CD4-positive, alpha-beta memory T cell (primary cell): ENCODE measurements around the gene CDCA8. TPM values are rescaled to one million over a fixed set of nuclear protein-coding genes. Genes with fewer than 3 reads are reported as not detected.

ENCODE experiments used
- CTCF ChIA-PET: fragments of 350-600 bp; sonication (Branson Sonifier 250); formaldehyde crosslinking; loops from one replicate; lab custom pipeline; 2021; ENCODE audit warnings: inconsistent platforms; ENCODE audit not compliant: partially characterized antibody; lab: Charles Lee
- POLR2A ChIA-PET: fragments of 350-600 bp; sonication (Branson Sonifier 250); formaldehyde crosslinking; loops from one replicate; lab custom pipeline; 2021; ENCODE audit not compliant: partially characterized antibody; lab: Charles Lee
- DNase-seq, 5 donors: peaks; one replicate each; pipeline versions ENCODE4 v3.0.0 to v3.0.0-alpha.2; 2020 to 2022; ENCODE audit warnings: mixed read lengths in 1 of 5
- H3K27ac ChIP-seq: one replicate; pipeline ENCODE4 v1.7.0; 2013; ENCODE audit warnings: low read depth, low read length
- H3K27me3 ChIP-seq: 2 replicates; pipeline ENCODE4 v1.7.0; 2013; ENCODE audit warnings: mild to moderate bottlenecking, low read length, moderate library complexity; ENCODE audit not compliant: insufficient read depth
- H3K36me3 ChIP-seq: 2 replicates; pipeline ENCODE4 v1.7.0; 2013; ENCODE audit warnings: mild to moderate bottlenecking, low read length, moderate library complexity; ENCODE audit not compliant: insufficient read depth
- H3K4me1 ChIP-seq: 2 replicates; pipeline ENCODE4 v1.7.0; 2013; ENCODE audit warnings: mild to moderate bottlenecking, low read length, moderate library complexity; ENCODE audit not compliant: insufficient read depth
- H3K4me3 ChIP-seq, 2 donors: one replicate each; pipeline ENCODE4 v1.7.0; 2013; ENCODE audit warnings: low read length in 2 of 2, mild to moderate bottlenecking in 1 of 2
- H3K9me3 ChIP-seq, 2 donors: one replicate each; pipeline ENCODE4 v1.7.0; 2013; ENCODE audit warnings: low read length in 2 of 2, control low read depth in 1 of 2; ENCODE audit not compliant: control insufficient read depth in 1 of 2
- H3K27ac Mint-ChIP-seq, 7 donors: one replicate each; pipeline ENCODE4 v1.8.0; 2020 to 2021; ENCODE audit warnings: mixed read lengths in 7 of 7, mild to moderate bottlenecking in 6 of 7, inconsistent platforms in 3 of 7, moderate library complexity in 3 of 7
- H3K27me3 Mint-ChIP-seq, 2 donors: one replicate each; pipeline ENCODE4 v1.8.0; 2020 to 2021; ENCODE audit warnings: mixed read lengths in 2 of 2
- H3K36me3 Mint-ChIP-seq, 2 donors: one replicate each; pipeline ENCODE4 v1.8.0; 2020 to 2021; ENCODE audit warnings: mixed read lengths in 2 of 2, inconsistent platforms in 1 of 2, mild to moderate bottlenecking in 1 of 2
- H3K4me1 Mint-ChIP-seq, 4 donors: one replicate each; pipeline ENCODE4 v1.8.0; 2020 to 2021; ENCODE audit warnings: mixed read lengths in 4 of 4, mild to moderate bottlenecking in 1 of 4
- H3K4me3 Mint-ChIP-seq, 8 donors: one replicate each; pipeline ENCODE4 v1.8.0; 2020 to 2021; ENCODE audit warnings: mixed read lengths in 8 of 8, mild to moderate bottlenecking in 7 of 8, moderate library complexity in 6 of 8, inconsistent platforms in 3 of 8
- H3K9me3 Mint-ChIP-seq, 8 donors: one replicate each; pipeline ENCODE4 v1.8.0; 2020 to 2021; ENCODE audit warnings: mixed read lengths in 8 of 8, mild to moderate bottlenecking in 5 of 8, inconsistent platforms in 3 of 8, moderate library complexity in 1 of 8
- intact Hi-C: fragments of 100-400 bp; cut with micrococcal nuclease; formaldehyde crosslinking; loops from one replicate; pipeline ENCODE4 v1.15.1; 2023
- polyA plus RNA-seq, 2 donors: library from polyadenylated mRNA; unstranded; fragments of 300-500 nt; fragmentation: Illumina TruSeq; gene quantifications; one replicate each; pipeline ENCODE4 v1.2.3, GENCODE V29; 2021
- total RNA-seq, 2 experiments: library from RNA; stranded (reverse); gene quantifications; one replicate each; pipeline ENCODE4 v1.2.3, GENCODE V29; 2021

CDCA8 gene
- total and polyA plus RNA-seq, 4 experiments from 2014 or later: 0.61 to 2.7 (median 1.3) TPM

GRCh38 chr1:37705399-37705798 lies 13.1 kb downstream of the CDCA8 start:
- Histone ChIP-seq H3K27me3 (no peaks in the 10 kb centered on the region), H3K27ac (no peak overlapping the region), H3K4me1 (no peaks in the 10 kb centered on the region), H3K36me3 (peaks cover 8% of the 10 kb centered on the region), H3K4me3 (no peak overlapping the region), H3K9me3 (no peaks in the 10 kb centered on the region)
- Mint-ChIP-seq H3K36me3 (peaks cover 2 to 3% of the 10 kb centered on the region in 2 donors), H3K27ac (peak overlapping the region in 1 of 7 donors; percentile 29), H3K27me3 (no peaks in the 10 kb centered on the region), H3K4me1 (no peaks in the 10 kb centered on the region), H3K9me3 (peaks cover 0 to 2% (median 0%) of the 10 kb centered on the region in 8 donors), H3K4me3 (no peak overlapping the region)
- ChIA-PET CTCF (no interaction called here), POLR2A (no interaction called here)
- no peak for DNase-seq
- intact Hi-C loops: no loop called here

- Histone ChIP-seq H3K27ac (no peak overlapping the region), H3K4me3 (no peak overlapping the region), H3K4me1 (no peaks in the 10 kb centered on the region), H3K27me3 (no peaks in the 10 kb centered on the region), H3K9me3 (no peaks in the 10 kb centered on the region), H3K36me3 (peaks cover 8% of the 10 kb centered on the region)
- DNase-seq: no peak
- ChIA-PET POLR2A (no interaction called here), CTCF (interaction anchor here (1.3 kb wide), 1 partner anchor 9 kb away, joined by 3 read pairs; no protein-coding TSS in a partner anchor)
- H3K36me3 Mint-ChIP-seq: peaks cover 2 to 3% of the 10 kb centered on the region in 2 donors
- peaks cover 0 to 1% (median 0%) of the 10 kb centered on the region in 8 donors for H3K9me3 Mint-ChIP-seq
- H3K27me3 Mint-ChIP-seq: no peaks in the 10 kb centered on the region
- H3K4me3 Mint-ChIP-seq: no peak overlapping the region
- no peaks in the 10 kb centered on the region for H3K4me1 Mint-ChIP-seq
- intact Hi-C loops: no loop called here
- no peak overlapping the region for H3K27ac Mint-ChIP-seq
Measured at GRCh38 chr1:37708471-37708870, 16.2 kb downstream of the CDCA8 start.

- Histone ChIP-seq H3K27me3 (no peaks in the 10 kb centered on the region), H3K9me3 (no peaks in the 10 kb centered on the region), H3K4me3 (no peak overlapping the region), H3K36me3 (no peaks in the 10 kb centered on the region), H3K27ac (no peak overlapping the region), H3K4me1 (no peaks in the 10 kb centered on the region)
- ChIA-PET CTCF (no interaction called here), POLR2A (no interaction called here)
- H3K4me3 Mint-ChIP-seq: no peak overlapping the region
- no peak overlapping the region for H3K27ac Mint-ChIP-seq
- no peaks in the 10 kb centered on the region for H3K36me3 Mint-ChIP-seq
- no peaks in the 10 kb centered on the region for H3K9me3 Mint-ChIP-seq
- peaks cover 2% of the 10 kb centered on the region in 2 donors for H3K27me3 Mint-ChIP-seq
- no peaks in the 10 kb centered on the region for H3K4me1 Mint-ChIP-seq
- no peak for DNase-seq
- intact Hi-C loops: no loop called here
Measured at GRCh38 chr1:37714226-37714625, 21.9 kb downstream of the CDCA8 start.

GRCh38 chr1:37714689-37715088 lies 22.4 kb downstream of the CDCA8 start:
- Histone ChIP-seq H3K36me3 (no peaks in the 10 kb centered on the region), H3K9me3 (no peaks in the 10 kb centered on the region), H3K27me3 (no peaks in the 10 kb centered on the region), H3K4me1 (no peaks in the 10 kb centered on the region), H3K4me3 (no peak overlapping the region), H3K27ac (no peak overlapping the region)
- CTCF ChIA-PET: no interaction called here
- Mint-ChIP-seq H3K9me3 (no peaks in the 10 kb centered on the region), H3K36me3 (no peaks in the 10 kb centered on the region), H3K4me1 (no peaks in the 10 kb centered on the region), H3K4me3 (no peak overlapping the region), H3K27ac (peak overlapping the region in 1 of 7 donors; percentile 30), H3K27me3 (peaks cover 2% of the 10 kb centered on the region in 2 donors)
- no peak for DNase-seq
- POLR2A ChIA-PET: no interaction called here
- intact Hi-C loops: no loop called here

- H3K27me3 ChIP-seq: no peaks in the 10 kb centered on the region
- Mint-ChIP-seq H3K4me1 (no peaks in the 10 kb centered on the region), H3K27me3 (peaks cover 2% of the 10 kb centered on the region in 2 donors), H3K27ac (no peak overlapping the region), H3K4me3 (no peak overlapping the region), H3K36me3 (no peaks in the 10 kb centered on the region), H3K9me3 (no peaks in the 10 kb centered on the region)
- ChIA-PET POLR2A (no interaction called here), CTCF (no interaction called here)
- no peak for DNase-seq
- no peaks in the 10 kb centered on the region for H3K4me1 ChIP-seq
- H3K27ac ChIP-seq: no peak overlapping the region
- intact Hi-C loops: no loop called here
- H3K36me3 ChIP-seq: no peaks in the 10 kb centered on the region
- no peak overlapping the region for H3K4me3 ChIP-seq
- no peaks in the 10 kb centered on the region for H3K9me3 ChIP-seq
Measured at GRCh38 chr1:37716321-37716720, 24.0 kb downstream of the CDCA8 start.

- H3K9me3 ChIP-seq: no peaks in the 10 kb centered on the region
- no peaks in the 10 kb centered on the region for H3K27me3 ChIP-seq
- ChIA-PET POLR2A (no interaction called here), CTCF (no interaction called here)
- Mint-ChIP-seq H3K4me3 (no peak overlapping the region), H3K9me3 (peaks cover 0 to 1% (median 0%) of the 10 kb centered on the region in 8 donors), H3K36me3 (no peaks in the 10 kb centered on the region), H3K27ac (no peak overlapping the region), H3K4me1 (no peaks in the 10 kb centered on the region), H3K27me3 (peaks cover 2% of the 10 kb centered on the region in 2 donors)
- no peaks in the 10 kb centered on the region for H3K4me1 ChIP-seq
- no peak overlapping the region for H3K4me3 ChIP-seq
- no peak overlapping the region for H3K27ac ChIP-seq
- intact Hi-C loops: no loop called here
- no peak for DNase-seq
- no peaks in the 10 kb centered on the region for H3K36me3 ChIP-seq
Measured at GRCh38 chr1:37717631-37718030, 25.3 kb downstream of the CDCA8 start.

- H3K36me3 Mint-ChIP-seq: no peaks in the 10 kb centered on the region
- Histone ChIP-seq H3K36me3 (no peaks in the 10 kb centered on the region), H3K27ac (no peak overlapping the region), H3K4me3 (no peak overlapping the region), H3K27me3 (no peaks in the 10 kb centered on the region), H3K9me3 (no peaks in the 10 kb centered on the region), H3K4me1 (no peaks in the 10 kb centered on the region)
- DNase-seq: no peak
- peak overlapping the region in 1 of 7 donors; percentile 70 for H3K27ac Mint-ChIP-seq
- CTCF ChIA-PET: no interaction called here
- peaks cover 2% of the 10 kb centered on the region in 2 donors for H3K27me3 Mint-ChIP-seq
- H3K4me3 Mint-ChIP-seq: no peak overlapping the region
- POLR2A ChIA-PET: interaction anchor here (0.6 kb wide), 1 partner anchor 218 kb away, joined by 4 read pairs; no protein-coding TSS in a partner anchor
- no peaks in the 10 kb centered on the region for H3K4me1 Mint-ChIP-seq
- intact Hi-C loops: no loop called here
- H3K9me3 Mint-ChIP-seq: peaks cover 0 to 1% (median 0%) of the 10 kb centered on the region in 8 donors
Measured at GRCh38 chr1:37718181-37718900, 26.0 kb downstream of the CDCA8 start.
